DOHH2 (cell line): ENCODE data around the gene AHI1.

ENCODE experiments used
- CTCF ChIP-seq: fragments of 200-600 bp; sonication (generic); IDR thresholded peaks from one replicate; pipeline ENCODE4 v1.5.1; 2014; ENCODE audit warnings: antibody characterized with exemption, mild to moderate bottlenecking, low read depth, low read length; ENCODE audit not compliant: poor library complexity, severe bottlenecking
- EZH2phosphoT487 ChIP-seq: fragments of 200-600 bp; sonication (generic); IDR thresholded peaks from 2 replicates; pipeline ENCODE4 v1.6.1; 2017; ENCODE audit warnings: borderline replicate concordance, mild to moderate bottlenecking, antibody characterized with exemption, low read length, moderate library complexity, mixed read lengths

GRCh38 chr6:135258970-135259369, 238.6 kb downstream of the AHI1 start:
- TF ChIP-seq CTCF (no peak), EZH2phosphoT487 (no peak)
